Activated T-cell treated with anti-CD3 and anti-CD28 coated beads, Interleukin-2, amount 50 U/mL, for 1 hour (primary cell): ENCODE measurements around the gene ADAMTS2.

Experiments
- DNase-seq: peaks from one replicate; pipeline ENCODE4 v3.0.0-alpha.2; 2020

Gene ADAMTS2

GRCh38 chr5:179264783-179265513 is 80.3 kb downstream of the ADAMTS2 start:
- DNase-seq = peak; percentile 5

GRCh38 chr5:179264053-179264782 is 81.0 kb downstream of the ADAMTS2 start:
- DNase-seq = no peak

DNA sequence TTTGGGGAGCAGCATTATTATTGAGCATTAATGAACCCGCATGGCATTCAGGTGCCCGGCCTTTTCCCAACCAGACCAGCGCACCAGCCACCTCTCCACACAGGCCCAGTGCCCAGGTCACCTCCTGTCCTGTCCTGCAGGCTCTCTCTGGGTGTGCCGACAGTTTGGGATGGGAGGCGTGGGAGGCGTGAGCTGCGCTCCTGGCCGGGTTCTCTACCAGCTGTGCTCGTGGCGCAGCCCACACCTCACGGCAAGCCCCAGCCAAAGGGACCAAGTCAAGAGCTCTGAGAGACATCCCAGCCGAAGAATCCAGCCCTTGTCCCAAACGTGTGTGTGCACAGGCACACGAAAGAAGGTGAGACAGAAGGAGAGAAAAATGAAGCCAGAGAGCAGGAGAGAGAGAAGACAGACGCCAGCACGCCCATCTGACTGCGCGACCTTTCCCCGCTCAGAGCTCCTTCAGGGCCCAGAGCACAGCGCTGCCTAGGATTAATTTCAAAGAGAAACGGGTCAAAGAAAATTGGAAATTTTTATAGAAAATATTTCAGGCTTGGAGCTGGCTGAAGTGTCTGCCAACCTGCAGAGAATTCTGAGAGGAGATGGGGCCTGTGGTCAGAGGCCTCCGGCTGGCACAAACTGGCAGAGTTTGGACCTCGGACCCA is 81.7 kb downstream of the ADAMTS2 start:
- no peak for DNase-seq

DNA sequence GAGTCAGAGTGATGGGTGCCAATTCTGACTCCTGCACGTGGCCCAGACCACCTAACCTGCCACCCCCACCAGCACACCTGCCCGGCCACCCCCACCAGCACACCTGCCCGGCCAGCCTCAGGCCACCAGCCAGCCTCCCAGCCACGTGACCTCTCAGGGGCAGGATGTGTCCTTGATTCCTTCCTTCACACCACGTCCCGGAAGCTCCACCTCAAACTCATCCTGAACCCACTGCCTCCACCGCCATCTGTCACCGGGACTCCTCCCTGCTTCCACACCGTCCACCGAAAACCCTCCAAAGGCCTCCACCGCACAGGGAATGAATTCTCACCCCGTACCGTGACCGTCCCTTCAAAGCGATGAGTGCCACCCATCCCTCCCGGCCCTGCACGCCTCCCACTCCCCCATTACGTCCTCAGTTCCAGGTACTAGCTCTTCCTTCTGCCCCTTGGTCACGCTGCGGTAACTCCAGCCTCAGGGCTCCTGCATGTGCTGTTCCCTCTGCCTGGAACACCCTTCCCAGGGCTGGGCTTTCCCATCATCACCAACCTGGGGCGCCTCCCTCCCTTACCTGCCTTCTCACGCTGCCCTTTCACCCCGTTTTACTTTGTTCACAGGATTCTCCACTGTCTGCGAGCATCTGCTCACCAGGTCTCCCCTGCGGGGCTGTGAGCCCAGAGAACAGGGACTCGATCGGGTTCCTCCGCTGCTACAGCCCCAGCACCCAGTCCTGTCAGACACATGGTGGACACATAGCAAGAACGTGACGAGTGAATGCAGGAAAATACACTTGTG is 82.9 kb downstream of the ADAMTS2 start:
- peak; percentile 7 for DNase-seq

DNA sequence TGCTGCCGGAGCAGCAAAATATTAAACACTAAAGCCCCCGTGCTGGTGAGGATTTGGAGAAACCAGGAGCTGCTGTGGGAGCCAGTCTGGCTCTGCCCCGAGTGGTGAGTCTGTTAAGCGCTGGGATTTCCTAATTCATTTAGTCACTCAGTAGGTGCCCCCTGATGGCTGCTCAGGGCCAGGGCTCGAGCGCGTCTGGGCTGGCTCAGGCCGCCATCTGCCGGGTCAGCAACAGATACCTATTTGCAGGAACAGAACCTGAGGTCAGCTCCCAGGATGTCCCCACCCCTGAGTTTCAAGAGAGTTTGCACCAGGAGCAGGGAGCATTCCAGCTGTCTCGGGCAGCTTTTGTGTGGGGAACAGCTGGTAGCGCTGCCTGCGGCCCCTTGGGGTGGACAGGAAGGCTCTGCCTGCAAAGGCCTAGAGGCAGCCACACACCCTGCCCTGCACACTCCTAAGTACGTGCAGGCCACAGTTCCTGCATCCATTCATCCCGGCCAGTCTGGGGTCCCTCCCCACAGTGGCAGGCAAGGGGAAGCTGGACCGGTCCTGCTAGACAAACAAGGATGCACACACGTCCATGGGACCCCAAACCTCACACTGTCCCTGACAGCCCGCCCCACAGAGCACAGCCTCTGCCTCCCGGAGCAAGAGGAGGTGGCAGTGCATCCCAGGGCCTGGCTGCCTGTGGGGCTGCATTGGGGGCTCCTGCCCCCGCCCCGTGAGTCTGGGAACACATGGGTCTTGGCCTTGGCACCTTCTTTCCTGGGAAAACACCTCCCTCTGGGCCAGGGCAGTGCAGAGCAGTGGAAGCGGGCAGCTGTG is 83.7 kb downstream of the ADAMTS2 start:
- DNase-seq = peak; percentile 10

GRCh38 chr5:179260324-179261070 is 84.8 kb downstream of the ADAMTS2 start:
- DNase-seq = peak; percentile 4

GRCh38 chr5:179259731-179260323 is 85.4 kb downstream of the ADAMTS2 start:
- DNase-seq = peak; percentile 3

- peak; percentile 9 for DNase-seq
Measured at GRCh38 chr5:179258922-179259730, 86.1 kb downstream of the ADAMTS2 start.

- DNase-seq = peak; percentile 8
Measured at GRCh38 chr5:179258001-179258921, 87.0 kb downstream of the ADAMTS2 start.

DNA sequence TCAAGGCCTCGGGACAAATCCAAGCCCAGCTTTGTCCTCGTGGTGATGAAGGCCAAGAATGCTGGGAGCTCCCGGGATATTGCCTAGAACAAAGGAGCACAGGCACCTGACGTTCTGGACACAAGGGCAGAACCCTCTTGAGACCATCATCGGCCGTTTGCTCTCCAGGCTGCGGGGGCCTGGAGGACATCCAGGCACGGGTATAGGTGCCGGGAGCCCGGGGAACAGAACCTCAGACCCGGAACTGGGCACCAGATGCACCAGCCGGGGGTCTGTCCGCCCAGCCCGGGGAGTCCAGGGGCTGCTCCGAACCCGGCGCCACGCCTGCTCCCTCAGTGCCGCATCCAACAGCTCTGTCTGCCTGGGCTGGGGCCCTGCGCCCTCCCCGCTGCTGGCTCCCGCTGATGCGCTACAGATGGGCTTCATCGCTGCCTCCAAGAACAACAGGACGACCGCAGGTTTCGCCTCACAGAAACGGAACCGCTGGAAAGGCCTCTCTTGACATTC is 88.0 kb downstream of the ADAMTS2 start:
- DNase-seq = peak; percentile 7

DNA sequence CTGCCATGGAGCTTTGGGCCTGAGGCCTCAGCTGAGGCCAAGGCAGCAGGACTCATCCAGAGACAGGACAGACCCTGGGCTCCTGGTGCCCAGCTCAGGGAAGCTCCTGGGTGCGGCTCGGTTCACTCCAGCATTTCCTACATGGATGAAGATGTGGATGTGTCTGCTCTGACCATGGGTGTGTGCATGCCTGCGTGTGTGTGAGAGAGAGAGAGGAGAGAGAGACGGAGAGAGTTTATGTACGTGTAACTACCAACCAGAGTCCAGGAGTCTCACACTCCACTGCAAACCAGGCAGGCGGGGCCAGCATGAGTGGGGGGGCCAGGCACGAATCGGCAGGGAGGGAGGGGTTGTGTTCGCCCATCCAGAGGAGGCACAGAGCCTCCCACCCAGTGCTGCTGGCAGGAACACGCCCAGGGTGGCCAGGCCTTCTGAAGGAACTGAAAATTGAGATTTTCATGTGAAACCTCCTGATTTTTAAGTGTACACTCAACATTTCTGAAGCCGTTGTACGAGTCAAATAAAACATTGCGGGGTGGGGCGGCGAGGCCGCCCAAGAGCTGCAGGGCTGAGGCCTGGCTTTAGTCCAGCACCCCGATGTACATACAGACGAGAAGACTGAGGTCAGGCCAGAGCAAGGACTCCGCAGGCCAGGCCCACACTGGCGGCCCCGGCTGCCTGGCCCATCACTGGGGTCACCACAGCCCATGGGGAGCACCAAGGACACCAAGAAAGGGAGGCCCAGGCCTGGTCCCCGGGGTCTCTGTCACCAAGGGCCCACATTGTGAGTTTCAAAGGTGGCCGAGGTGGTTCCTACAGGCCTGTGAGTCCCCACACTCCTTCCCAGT is 88.7 kb downstream of the ADAMTS2 start:
- peak; percentile 8 for DNase-seq

GRCh38 chr5:179255527-179256327 is 89.5 kb downstream of the ADAMTS2 start:
- peak; percentile 8 for DNase-seq

DNA sequence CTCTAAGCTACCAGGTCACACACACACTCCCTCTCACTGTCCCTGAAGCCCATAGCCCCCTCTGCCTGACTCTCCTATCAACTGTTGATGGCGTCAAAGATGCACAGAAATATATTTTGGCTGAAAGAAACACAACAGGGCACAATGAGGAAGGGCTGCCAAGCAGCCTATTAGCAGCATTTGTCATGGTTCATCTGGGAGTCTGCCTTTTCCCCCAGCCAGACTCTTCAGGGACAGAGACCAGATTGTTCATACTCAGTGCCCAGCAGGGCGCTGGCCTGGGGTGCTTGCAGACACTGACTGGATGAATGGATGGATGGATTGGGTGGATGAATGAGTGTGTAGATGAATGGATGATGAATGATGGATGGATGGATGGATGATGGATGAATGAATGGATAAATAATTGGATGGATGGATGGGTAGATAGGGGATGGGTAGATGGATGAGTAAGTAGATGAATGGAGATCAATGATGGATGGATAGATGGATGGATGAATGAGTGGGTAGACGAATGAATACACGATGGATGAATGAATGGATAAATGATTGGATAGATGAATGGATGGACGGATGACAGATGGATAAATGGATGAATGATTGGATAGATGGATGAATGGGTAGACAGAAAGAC is 90.5 kb downstream of the ADAMTS2 start:
- DNase-seq = no peak

- no peak for DNase-seq
Measured at GRCh38 chr5:179253730-179254129, 91.5 kb downstream of the ADAMTS2 start.

GRCh38 chr5:179251276-179251969 is 93.8 kb downstream of the ADAMTS2 start:
- no peak for DNase-seq
